Mammary epithelial cell (primary cell): ENCODE measurements around the gene SERTAD4.

Source experiments
- EZH2 ChIP-seq: IDR thresholded peaks from 2 replicates; pipeline ENCODE4 v1.6.1; 2012; ENCODE audit warnings: low read length, inconsistent platforms, borderline replicate concordance
- TF ChIP-seq, protein P1 (sequence below), 2 donors: IDR thresholded peaks in 1 of 2; conservative IDR thresholded peaks in 1 of 2; 2 replicates each; pipeline ENCODE4 v1.5.1; 2011 to 2012; ENCODE audit warnings: inconsistent platforms in 2 of 2, low read length in 2 of 2, mild to moderate bottlenecking in 2 of 2, control low read depth in 1 of 2, low read depth in 1 of 2; ENCODE audit not compliant: insufficient read depth in 1 of 2; ENCODE audit errors: extremely low read depth in 1 of 2

DNA sequence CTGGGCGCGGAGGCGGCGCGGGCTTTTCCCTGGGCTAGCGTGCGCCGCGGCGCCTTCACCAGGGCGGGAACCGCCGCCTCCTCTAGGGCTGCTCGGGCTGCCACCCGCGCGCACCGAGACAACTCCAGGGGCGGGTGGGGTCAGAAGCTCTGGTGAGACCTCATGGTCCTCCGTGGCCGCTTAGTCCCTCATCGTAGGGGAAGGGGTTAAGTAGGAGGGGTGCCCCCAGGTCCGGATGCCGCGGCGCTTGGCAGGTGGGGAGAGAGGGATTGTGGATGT is 559 bp downstream of the SERTAD4 start:
- TF ChIP-seq EZH2 = no peak
- TF ChIP-seq, protein P1, sequence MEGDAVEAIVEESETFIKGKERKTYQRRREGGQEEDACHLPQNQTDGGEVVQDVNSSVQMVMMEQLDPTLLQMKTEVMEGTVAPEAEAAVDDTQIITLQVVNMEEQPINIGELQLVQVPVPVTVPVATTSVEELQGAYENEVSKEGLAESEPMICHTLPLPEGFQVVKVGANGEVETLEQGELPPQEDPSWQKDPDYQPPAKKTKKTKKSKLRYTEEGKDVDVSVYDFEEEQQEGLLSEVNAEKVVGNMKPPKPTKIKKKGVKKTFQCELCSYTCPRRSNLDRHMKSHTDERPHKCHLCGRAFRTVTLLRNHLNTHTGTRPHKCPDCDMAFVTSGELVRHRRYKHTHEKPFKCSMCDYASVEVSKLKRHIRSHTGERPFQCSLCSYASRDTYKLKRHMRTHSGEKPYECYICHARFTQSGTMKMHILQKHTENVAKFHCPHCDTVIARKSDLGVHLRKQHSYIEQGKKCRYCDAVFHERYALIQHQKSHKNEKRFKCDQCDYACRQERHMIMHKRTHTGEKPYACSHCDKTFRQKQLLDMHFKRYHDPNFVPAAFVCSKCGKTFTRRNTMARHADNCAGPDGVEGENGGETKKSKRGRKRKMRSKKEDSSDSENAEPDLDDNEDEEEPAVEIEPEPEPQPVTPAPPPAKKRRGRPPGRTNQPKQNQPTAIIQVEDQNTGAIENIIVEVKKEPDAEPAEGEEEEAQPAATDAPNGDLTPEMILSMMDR (conservative IDR thresholded peaks at IDR 0.05 in 1 of 2, IDR thresholded peaks at IDR 0.05 in 1 of 2; ENCODE audit: extremely low read depth in 1 of 2, insufficient read depth in 1 of 2, low read depth in 1 of 2, low read length in 2 of 2) = no peak
